Endothelial cell of umbilical vein (primary cell): ENCODE results near the gene GDF2.

ENCODE experiments used
- CTCF ChIP-seq, 2 donors: IDR thresholded peaks; 1 replicate in 1 of 2; 2 replicates in 1 of 2; pipeline ENCODE4 v1.5.1; 2011; ENCODE audit warnings: low read length in 2 of 2, mild to moderate bottlenecking in 2 of 2, moderate library complexity in 2 of 2, control low read depth in 1 of 2, inconsistent platforms in 1 of 2, low read depth in 1 of 2; ENCODE audit not compliant: insufficient read depth in 1 of 2; ENCODE audit errors: extremely low read depth in 1 of 2
- EZH2 ChIP-seq: IDR thresholded peaks from 2 replicates; pipeline ENCODE4 v1.6.1; 2012; ENCODE audit warnings: borderline replicate concordance, low read depth, mild to moderate bottlenecking, moderate library complexity, low read length, inconsistent platforms; ENCODE audit not compliant: severe bottlenecking
- MYC ChIP-seq: IDR thresholded peaks from one replicate; pipeline ENCODE4 v1.6.1; 2011; ENCODE audit warnings: mild to moderate bottlenecking, low read depth, low read length
- POLR2A ChIP-seq: IDR thresholded peaks from 2 replicates; pipeline ENCODE4 v1.6.1; 2012; ENCODE audit warnings: low read depth, mild to moderate bottlenecking, control low read depth, low read length
- POLR2AphosphoS5 ChIP-seq: IDR thresholded peaks from 2 replicates; pipeline ENCODE4 v1.6.1; 2012; ENCODE audit warnings: low read depth, mild to moderate bottlenecking, control low read depth, low read length, moderate library complexity; ENCODE audit not compliant: insufficient read depth

GRCh38 chr10:47332946-47333345 is 10.7 kb downstream of the GDF2 start:
- TF ChIP-seq POLR2A (no peak), CTCF (IDR thresholded peaks at IDR 0.05; ENCODE audit: extremely low read depth in 1 of 2, insufficient read depth in 1 of 2, low read depth in 1 of 2, low read length in 2 of 2) (no peak), POLR2AphosphoS5 (no peak), MYC (no peak), EZH2 (no peak)
